ENCODE results near the gene CD48.

The CD48 gene

GRCh38 chr1:160681066-160681890, 30.3 kb downstream of the CD48 start:
- in situ Hi-C loops (cut with HindIII; ENCODE audit: low sequenced_read_pairs): loop anchor here (25.0 kb wide), 1 partner anchor 156 kb away; no protein-coding TSS in a partner anchor

- in situ Hi-C loops (cut with HindIII; ENCODE audit: low sequenced_read_pairs): loop anchor here (25.0 kb wide), 1 partner anchor 157 kb away; no protein-coding TSS in a partner anchor
These were observed 31.2 kb downstream of the CD48 start for GRCh38 chr1:160680399-160680798.

DNA sequence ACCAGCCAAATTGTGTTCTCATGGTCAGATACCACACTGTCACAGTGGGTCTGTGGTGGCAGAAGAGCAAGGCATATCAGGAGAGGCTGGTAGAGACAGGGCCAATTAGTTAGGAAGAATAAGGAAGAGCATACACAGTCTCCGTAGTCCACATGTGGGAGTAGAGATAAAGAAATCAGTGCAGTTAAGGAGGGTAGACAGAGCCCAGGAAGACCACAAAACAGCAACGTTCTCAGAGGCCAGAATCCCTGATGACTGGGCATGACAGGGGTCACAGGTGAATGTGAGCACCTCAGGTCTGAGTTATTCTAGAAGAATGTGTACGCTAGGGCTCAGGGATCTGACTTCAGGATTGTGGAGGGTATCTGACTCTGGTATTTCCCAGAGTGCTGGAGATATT, 31.7 kb downstream of the CD48 start:
- in situ Hi-C loops (cut with HindIII; ENCODE audit: low sequenced_read_pairs): loop anchor here (25.0 kb wide), 1 partner anchor 157 kb away; no protein-coding TSS in a partner anchor

- in situ Hi-C loops (cut with HindIII; ENCODE audit: low sequenced_read_pairs): loop anchor here (25.0 kb wide), 1 partner anchor 160 kb away; no protein-coding TSS in a partner anchor
These were observed 34.6 kb downstream of the CD48 start for GRCh38 chr1:160676869-160677597.

GRCh38 chr1:160675641-160676410, 35.8 kb downstream of the CD48 start:
- in situ Hi-C loops (cut with HindIII; ENCODE audit: low sequenced_read_pairs): loop anchor here (25.0 kb wide), 1 partner anchor 161 kb away; no protein-coding TSS in a partner anchor

DNA sequence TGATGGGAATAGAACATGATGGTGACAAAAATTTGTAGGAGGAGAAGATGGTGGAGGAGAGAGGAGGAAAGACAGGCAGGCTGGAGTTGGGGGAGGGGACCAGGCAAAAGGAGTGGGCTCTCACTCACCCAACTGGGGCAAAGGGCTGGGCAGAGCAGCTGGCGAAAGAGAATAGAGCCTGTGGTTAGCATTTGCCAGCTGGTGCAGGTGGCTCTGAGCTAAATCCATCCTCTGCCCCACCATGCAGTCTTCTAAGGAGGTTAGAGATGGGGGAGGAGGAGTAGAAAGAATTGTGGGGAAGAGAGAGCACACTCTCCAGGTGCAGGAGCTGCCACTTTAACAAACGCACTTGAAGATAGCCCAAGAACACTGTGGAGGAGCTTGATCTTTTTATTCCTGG, 37.2 kb downstream of the CD48 start:
- in situ Hi-C loops (cut with HindIII; ENCODE audit: low sequenced_read_pairs): no loop called here

GRCh38 chr1:160672789-160673695, 38.6 kb downstream of the CD48 start:
- in situ Hi-C loops (cut with HindIII; ENCODE audit: low sequenced_read_pairs): no loop called here

DNA sequence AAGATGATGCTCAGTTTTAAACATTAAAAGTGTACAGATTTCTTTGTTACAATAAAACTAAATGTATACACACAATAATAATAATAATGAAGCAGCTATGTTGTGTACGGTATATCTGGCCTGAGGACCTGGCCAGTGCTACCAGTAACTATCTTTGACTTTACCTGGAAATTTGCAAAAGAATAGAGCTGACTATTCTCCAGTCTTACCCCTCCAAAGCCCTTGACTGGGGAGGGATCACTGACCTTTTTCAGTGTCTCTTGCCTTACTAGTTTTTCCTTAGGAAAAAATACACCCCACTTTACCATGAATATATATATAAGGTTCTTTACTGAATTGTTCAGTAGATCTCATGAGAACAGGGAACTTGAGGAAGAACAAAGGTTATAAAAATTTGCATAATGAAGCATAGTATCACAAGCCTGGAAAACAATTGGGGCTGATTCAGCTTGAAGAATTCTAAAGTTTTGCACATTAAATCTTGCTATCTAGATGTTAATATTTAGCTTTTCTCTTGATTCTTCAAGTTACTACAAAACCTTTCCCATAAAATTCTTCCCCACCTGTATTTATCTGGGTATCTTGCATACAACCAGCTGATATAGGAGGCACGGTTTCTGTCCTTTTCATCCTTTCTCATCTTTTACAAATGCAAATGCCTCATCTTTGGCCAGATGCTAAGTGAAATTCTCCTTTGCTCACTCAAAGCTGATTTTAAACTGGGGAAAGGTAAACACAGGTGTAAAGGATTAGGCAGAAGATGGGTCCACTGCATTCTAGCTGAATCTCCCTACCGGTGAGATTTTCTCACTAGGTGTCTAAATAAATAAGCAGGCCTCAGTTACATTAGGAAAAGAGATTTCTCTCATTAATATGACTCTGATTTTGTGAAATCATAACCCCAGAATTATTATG, 39.8 kb downstream of the CD48 start:
- in situ Hi-C loops (cut with HindIII; ENCODE audit: low sequenced_read_pairs): no loop called here

GRCh38 chr1:160670701-160671100, 40.9 kb downstream of the CD48 start:
- in situ Hi-C loops (cut with HindIII; ENCODE audit: low sequenced_read_pairs): no loop called here

DNA sequence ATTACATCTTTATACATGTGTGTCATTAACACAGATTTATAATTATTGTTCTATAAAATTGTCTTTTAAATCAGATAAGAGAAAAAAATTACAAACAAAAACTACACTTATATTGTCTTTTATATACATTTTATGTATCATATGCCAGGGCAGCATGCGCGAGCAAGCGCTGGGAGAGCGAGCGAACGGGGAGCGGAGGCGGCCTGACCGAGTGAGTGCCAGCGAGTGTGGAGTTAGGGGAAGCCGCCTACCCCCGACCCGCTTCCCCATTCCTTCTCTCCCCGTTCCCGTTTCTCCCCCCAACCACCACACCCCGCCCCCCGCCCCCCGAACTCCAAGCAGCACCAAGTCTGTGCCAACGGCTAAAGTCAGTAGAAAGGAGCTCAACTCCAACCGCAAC, 41.8 kb downstream of the CD48 start:
- in situ Hi-C loops (cut with HindIII; ENCODE audit: low sequenced_read_pairs): no loop called here

DNA sequence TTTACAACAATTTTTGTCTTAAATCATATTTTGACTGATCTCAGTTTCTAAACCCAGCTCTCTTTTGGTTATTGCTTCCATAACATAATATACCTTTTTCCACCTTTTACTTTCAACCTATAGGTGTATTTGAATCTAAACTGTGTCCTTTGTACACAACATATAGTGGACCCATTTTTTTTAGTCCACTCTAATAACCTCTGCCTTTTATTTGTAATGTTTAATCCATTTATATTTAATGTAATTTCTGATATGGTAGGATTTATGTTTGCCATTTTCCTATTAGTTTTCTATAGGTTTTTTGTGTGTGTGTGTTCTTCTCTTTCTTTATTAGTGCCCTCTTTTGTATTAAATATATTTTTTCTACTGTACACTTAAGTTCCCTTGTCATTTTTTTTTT, 42.3 kb downstream of the CD48 start:
- in situ Hi-C loops (cut with HindIII; ENCODE audit: low sequenced_read_pairs): no loop called here

GRCh38 chr1:160667896-160668295, 43.7 kb downstream of the CD48 start:
- in situ Hi-C loops (cut with HindIII; ENCODE audit: low sequenced_read_pairs): no loop called here

DNA sequence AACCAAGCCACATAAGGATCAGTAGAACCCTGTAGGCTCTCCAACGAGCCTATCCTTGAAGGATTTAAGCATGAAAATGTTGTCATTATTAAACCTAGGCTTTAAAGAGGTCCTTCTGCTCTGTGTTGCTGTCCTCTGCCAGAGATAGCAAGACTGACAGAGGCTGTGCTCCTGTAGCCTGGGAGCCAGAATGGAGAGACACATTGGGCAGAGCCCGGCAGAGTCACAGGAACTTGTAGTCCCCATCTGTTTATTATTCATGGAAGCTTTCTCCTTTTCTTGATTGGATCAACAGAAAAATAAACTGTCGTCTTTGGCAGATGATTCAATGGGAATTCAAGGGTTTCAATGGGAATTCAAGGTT, 45.6 kb downstream of the CD48 start:
- in situ Hi-C loops (cut with HindIII; ENCODE audit: low sequenced_read_pairs): no loop called here

DNA sequence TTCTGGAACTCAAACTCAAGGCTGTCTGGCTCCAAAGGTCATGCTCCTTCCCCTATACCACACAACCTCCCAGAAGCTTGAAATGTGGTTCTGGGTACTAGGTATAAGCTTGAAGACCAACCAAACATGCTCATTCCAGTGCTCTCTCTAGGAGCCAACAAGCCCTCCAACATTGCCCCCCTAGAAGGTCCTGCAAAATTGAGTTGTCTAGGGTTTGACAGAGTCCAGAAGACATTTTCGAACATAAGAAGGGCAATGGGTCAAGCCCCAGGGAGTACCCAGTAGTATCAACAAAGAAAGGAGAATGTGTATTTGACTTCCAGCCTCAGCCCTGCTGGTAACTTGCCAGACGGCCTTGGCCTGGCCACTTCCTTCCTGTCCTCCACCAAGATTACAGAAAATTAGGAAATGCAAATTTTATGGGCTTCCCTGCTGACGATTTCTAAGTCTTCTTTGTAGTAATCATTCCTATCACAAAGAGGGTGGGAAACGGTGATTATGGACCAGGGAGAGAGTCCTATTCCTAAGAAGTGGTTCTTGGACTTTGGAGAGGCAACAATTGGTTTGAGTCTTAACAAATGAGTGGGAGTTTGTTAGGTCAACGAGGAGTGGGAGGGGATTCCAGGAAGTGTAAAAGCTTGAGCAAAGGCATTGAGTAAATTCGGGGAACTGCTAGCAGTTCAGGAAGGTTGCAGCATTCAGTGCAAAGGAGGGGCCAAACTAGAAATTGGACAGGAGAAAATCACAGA, 46.1 kb downstream of the CD48 start:
- in situ Hi-C loops (cut with HindIII; ENCODE audit: low sequenced_read_pairs): no loop called here

DNA sequence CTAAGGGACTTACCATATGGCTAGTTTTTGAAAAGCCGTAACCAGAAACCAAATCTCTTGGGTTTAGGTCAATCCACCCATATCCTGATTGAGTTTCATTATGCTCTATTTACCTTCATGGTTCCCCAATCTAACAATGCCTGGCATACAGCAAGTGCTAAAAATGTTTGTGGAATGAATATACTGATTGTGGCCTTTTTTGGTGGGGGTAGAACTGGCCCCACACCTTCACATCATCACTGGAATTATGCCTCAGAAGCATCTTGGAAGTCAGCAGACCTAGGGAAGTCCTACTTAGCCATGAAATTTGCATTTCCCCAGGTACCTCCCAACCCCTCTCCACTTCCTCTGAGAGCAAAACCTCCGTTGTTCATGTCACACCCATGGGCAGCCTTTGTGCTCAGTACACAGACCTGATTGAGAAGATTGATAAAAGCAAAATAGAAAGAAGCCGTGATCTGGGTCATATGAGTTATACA, 47.0 kb downstream of the CD48 start:
- in situ Hi-C loops (cut with HindIII; ENCODE audit: low sequenced_read_pairs): no loop called here

GRCh38 chr1:160662910-160663309, 48.7 kb downstream of the CD48 start:
- in situ Hi-C loops (cut with HindIII; ENCODE audit: low sequenced_read_pairs): no loop called here

GRCh38 chr1:160659566-160659965, 52.1 kb downstream of the CD48 start:
- in situ Hi-C loops (cut with HindIII; ENCODE audit: low sequenced_read_pairs): no loop called here

- in situ Hi-C loops (cut with HindIII; ENCODE audit: low sequenced_read_pairs): no loop called here
These were observed 52.8 kb downstream of the CD48 start for GRCh38 chr1:160658814-160659193.
